KBM-7 (cell line): Measurements from ENCODE around the gene EMILIN2.

Source experiments
- DNase-seq: peaks from one replicate; pipeline ENCODE4 v3.0.0-alpha.2; 2015
- in situ Hi-C: fragments of 300-500 bp; cut with MboI; formaldehyde crosslinking; loops from 2 replicates; pipeline ENCODE4 v1.14.3; 2020; ENCODE audit warnings: low sequenced_read_pairs, low pct_unique_long_range_greater_than_20kb, mixed read lengths

The EMILIN2 gene

DNA sequence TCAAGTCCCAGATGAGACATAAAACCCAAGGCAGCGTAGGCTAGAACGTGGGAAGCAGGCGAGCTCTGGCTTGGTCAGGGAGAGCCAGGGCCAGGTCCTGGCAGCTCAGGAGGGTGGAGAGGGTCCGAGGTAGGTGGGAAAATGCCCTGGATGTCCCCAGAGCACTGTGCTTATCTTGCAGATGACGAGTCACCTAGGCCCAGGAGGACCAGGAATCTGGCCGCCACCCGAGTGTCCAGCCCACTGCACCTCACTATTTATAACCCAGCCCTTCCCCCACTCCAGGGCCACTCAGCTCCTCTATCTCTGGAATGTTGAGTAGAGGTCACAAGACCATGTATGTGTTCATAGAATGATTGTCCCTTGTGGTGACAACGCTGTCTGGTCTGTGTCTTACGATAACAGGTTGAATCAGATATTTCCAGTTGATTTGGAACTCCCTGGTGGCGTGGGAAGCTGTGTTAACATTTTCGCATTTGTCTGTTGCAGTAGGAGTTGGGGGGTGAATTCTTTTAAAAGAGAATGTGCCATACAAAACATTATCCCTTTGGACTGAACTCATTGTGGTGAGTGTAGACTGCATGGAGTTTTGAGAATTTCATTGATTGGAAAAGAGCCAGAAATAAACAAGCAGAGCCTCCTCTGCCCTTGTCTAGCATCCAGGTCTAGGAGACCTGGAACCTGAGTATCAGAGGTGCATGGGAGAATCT lies 47.5 kb downstream of the EMILIN2 start:
- in situ Hi-C loops, result no loop called here
- DNase-seq, result no peak

GRCh38 chr18:2894841-2895370 lies 48.1 kb downstream of the EMILIN2 start:
- DNase-seq, result peak; percentile 22
- in situ Hi-C loops, result no loop called here

- no peak for DNase-seq
These were observed 48.6 kb downstream of the EMILIN2 start for GRCh38 chr18:2895391-2895790.

DNA sequence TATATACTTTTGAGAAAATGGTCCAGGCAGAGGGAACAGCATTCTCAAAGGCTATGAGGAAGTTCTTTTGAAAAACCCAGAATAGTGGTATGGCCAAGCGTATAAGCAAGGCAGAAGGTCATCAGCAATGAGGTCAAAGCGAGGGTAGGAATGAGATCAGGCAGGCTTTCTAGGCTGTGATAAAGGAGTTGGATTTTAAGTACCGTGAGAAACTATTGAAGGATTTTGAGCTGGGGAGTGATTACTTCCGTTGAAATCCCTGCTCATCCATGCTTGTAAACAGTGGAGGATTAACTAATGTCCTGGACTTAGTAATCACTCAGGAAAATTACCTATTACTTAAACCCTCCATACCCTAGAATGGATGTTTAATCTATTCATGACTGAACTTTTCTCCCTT lies 50.2 kb downstream of the EMILIN2 start:
- in situ Hi-C loops, result no loop called here
- no peak for DNase-seq

More at GRCh38 chr18:2895391-2895790, 48.6 kb downstream of the EMILIN2 start:
- in situ Hi-C loops, result no loop called here

DNA sequence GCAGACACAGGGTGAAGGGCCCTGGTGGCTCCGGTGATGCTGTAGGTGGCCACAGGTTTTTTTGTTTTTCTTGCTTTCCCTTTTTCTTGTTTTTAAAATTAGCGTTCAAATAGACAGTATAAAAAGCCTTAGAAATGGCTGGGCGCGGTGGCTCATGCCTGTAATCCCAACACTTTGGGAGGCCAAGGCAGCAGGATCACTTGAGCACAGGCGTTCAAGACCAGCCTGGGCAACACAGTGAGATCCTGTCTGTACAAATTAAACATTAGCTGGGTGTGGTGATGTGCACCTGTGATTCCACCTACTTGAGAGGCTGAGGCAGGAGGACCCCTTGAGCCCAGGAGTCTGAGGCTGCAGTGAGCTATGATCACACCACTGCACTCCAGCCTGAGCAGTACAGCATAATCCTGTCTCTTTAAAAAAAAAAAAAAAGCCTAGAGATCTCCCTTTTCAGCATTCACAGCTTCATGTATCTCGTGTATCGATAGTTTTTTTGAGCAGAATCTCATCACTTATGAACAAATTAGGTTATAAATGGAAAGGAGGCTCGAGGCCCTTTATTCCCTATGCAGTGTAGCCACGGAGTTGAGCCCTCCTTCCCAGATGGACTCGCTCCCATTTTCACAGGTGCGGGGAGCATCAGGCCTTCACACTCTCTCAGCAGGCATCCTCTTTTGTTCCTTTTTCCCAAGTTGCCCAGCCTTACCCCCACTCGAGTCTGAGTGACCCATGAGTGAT lies 50.8 kb downstream of the EMILIN2 start:
- in situ Hi-C loops, result no loop called here
- DNase-seq, result no peak

DNA sequence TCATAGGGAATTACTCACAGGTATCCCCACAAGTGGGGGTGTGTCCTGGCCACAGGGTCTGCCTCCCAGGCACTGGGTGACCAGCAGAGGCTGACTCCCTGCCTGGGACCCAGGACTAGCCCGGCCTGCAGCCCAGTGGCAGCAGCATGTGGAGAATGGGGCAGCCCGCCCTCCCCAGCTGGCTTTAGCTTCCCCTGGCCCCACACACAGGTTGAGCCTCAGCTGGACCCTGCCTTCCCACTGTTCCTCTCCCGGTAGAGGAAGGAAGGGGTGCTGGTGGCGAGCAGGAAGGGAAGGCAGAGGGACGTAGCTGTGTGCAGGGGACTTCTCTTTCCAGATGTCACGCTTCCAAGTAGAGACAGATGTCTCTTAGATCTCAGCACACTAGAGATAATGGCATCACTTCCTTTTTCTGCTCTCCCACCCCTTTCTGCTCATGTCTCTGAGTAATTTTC lies 51.4 kb downstream of the EMILIN2 start:
- in situ Hi-C loops, result no loop called here
- DNase-seq, result peak; percentile 82

DNA sequence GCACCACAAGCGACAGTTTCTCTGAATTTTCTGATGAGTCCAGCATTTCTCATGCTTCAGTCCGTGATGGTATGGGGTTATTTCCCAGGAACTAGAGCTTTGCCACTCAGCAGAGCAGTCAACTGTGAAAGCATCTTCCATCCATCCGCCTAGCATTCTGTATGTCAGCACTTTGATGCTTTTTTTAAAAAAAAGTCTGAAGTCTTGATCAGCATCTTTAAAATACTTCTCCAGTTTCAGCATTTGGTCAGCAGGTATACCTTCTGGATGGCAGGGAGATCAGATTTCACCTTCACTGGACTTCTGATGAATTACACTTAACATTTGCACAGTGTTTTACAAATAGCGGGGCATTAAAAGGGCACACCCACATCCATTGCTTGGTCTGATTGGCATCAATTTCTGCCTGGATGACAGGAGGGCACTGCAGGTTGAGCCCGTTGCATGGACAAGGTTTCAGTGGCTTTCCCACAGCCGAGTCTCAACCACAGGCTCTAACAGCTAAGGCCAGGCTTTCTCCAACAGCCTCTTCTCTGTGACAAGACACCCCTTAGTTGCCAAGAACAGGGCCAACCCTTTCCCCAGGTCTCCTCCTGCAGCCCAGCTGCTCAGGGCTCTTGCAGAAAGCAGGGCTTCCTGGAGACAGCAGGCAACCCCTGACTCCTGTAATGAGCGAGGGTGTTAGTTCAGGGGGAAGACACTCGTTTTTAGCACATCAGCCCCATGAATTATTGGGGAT lies 54.0 kb downstream of the EMILIN2 start:
- in situ Hi-C loops, result no loop called here
- no peak for DNase-seq

GRCh38 chr18:2901423-2901985 lies 54.7 kb downstream of the EMILIN2 start:
- no peak for DNase-seq
- in situ Hi-C loops, result no loop called here

DNA sequence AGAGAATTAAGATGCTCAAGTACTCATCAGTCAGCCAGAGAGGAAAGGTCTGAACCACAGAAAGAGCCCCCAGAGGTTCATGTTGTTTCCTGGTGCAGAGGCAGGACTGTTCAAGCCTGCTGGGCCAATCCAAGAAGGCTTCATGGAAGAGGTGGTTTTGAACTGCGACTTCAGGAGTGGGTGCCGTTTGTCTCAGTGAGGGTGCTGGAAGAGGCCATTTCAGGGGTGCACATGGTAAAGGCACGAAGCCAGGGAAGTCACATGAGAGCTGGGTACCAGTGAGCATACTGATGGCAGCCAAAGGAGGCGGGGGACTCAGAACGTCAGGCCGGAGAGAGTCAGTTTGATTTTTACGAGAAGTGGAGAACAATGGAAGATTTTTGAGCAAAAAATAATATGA lies 55.5 kb downstream of the EMILIN2 start:
- DNase-seq, result no peak
- in situ Hi-C loops, result no loop called here

DNA sequence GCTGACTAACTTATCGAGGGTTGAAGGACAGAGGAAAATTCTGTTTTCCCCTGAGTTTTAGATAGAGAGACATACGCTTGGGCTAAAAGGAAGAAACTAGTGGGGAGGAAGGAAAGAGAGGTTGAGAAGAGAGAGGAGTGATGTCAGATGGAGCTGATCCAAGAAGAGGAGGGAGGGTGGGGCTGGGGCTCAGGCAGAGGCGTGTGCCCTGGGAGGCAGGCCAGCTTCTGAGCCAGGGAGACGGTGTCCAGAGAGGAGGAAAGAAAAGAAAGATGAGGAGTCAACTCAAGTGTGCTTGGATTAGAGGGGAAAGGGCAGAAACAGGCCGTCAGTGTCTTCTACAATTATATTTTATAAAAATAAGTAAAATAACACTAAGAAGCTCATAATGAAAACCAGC lies 56.2 kb downstream of the EMILIN2 start:
- DNase-seq, result no peak
- in situ Hi-C loops, result no loop called here

DNA sequence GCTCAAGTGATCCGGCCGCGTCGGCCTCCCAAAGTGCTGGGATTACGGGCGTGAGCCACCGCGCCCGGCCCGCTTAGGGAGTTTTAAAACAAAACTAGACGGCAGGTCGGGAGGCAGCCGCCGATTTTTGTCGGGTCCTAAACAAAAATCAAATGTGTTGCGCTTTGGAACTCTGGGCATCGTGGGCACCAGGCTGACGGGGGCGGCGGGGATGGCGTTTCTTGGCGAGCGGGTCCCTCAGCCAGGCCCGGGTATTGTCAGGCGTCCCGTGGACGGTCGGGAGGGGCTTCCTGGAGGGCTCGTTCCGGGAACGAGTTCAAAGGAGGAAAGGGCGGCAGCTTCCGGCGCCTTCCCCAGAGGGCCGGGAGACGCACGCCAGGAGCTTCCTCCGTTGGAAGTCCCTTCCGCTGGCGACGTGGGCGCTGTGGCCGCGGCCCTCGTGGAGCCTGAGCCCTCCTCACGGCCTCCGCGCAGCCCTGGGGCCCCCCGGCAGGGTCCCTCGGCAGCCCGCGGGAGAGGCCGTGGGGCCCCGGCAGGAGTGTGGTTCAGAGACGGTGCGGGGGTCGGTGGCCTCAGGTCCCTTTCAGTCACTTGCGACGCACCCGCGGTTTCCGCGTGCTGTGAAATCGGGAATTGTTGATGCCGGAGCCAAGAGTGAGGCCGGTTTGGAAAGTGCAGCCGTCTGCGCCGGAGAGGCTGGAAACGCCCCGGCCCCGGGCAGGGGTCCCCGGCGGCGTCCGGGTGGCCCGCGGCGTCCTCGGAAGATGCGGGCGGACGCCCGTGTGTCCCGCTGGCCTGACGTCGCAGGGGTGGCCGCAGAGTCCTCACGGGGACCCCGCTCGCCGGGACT lies 59.3 kb downstream of the EMILIN2 start:
- in situ Hi-C loops, result no loop called here
- no peak for DNase-seq

DNA sequence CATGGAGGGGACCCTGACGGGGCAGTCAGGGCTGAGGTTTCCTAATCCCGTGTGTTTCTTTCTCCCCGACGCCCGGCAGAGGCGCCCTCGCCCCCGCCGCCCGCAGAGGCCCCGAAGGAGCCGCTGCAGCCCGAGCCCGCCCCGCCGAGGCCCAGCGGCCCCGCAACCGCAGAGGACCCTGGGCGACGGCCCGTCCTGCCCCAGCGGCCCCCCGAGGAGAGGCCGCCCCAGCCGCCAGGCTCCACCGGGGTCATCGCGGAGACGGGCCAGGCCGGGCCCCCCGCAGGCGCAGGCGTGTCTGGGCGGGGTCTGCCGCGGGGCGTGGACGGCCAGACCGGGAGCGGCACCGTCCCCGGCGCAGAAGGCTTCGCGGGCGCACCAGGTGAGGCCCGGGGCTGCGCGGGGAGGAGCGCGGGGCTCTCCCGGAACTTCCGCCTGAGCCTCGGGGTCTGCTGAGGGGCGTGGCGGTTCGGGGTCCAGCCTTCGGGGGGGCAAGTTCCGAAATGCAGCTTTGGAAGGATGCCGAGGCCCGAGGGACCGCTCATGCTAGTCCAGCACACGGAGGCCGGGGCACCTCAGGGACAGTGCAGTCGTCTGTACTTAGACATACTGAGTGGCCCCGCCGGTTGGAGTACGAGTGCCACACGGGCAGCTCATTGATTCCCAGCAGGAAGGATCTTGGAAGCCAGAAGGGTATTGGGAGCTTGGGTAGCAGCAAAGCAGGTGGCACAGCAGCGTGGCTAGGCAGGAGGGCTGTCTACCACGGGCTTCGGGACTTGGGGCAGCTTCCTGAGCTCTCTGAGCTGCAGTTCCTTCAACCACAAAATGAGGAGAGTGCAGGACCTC lies 60.1 kb downstream of the EMILIN2 start:
- in situ Hi-C loops, result no loop called here
- DNase-seq, result no peak

DNA sequence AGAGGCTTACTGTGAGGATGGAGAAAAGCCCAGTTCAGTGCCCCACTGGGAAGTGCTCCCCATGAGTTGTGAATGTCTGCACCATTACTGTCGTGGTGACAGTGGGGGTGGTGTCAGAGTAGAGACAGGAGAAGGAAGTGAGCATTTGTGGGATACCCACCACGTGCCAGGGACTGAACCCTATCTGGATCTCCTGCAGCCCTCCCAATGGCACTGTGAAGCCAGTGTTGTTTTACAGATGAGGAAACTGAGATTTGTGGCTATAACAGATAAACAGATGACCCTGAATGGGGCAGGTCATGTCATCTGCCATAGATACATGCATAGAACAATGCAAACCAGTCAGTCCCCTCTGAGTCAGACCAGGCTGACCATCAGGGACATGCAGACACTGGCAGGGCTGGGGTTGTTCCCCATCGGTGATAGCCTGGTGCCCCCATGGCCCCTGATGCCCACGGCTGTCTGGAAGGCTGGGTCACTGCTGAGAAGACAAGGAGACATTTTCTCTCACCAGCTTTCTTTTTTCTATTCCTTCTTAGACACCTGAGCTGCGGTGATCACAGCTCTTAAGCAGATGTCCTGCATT lies 60.8 kb downstream of the EMILIN2 start:
- in situ Hi-C loops, result no loop called here
- no peak for DNase-seq

DNA sequence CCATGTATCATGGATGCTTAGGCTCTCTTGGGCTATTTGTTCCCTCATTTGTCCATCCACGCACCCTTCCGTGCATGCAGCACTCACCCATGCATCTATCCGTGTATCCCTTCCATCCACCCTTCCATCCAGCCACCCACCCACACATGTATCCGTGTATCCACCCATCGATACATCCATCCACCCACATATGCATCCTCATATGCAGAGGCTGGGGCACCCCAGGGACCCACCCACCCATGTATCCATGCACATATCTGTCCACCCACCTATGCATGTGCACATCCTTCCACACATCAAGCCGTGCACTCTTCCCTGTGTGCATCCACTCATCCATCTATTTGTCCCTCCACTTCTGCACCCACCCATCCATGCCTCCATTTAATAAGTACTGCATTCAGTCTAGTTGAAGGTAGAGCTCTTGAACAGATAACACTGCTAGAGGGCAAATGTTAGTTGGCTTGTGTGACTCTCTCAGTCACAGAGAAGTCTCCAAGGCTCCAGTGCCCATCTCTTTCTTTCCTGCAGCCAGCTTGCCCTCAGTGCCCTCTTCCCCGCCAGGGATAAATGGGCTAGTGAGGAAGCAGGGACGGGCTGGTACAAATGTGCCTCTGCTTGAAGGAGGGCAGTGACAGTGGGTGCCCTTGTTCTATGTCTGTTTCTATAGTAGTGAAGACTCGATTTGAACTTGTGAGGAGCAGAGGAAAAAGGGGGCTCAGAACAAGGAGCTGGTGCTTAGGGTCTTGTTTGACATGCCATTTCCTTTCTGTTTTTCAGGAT lies 61.5 kb downstream of the EMILIN2 start:
- DNase-seq, result no peak
- in situ Hi-C loops, result no loop called here

DNA sequence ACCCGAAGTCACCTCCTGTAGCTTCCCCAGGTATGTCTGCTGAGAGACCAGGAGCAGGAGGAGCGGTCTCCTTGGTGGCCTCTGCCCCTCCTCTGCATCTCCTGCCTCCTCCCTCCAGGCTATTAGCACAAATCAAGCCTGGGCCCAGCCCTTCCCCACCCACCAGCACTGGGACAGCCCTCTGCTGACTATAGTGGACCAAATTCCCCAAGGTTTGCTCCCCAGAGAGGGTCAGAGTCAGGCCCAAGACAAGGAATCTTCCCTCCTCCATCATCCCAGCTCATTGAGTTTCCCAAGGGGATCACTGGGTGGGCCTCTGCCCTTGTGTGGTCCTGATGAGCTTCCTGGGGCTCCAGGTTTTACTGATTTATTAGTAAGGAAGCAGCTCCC lies 62.1 kb downstream of the EMILIN2 start:
- no peak for DNase-seq
- in situ Hi-C loops, result no loop called here

GRCh38 chr18:2909431-2910140 lies 62.8 kb downstream of the EMILIN2 start:
- DNase-seq, result no peak
- in situ Hi-C loops, result no loop called here
